A549 (cell line): Measurements from ENCODE around the gene STAMBP. TPM values are rescaled to one million over a fixed set of nuclear protein-coding genes. Genes with fewer than 3 reads are reported as not detected.

Experiments
- ATAC-seq, 2 experiments: fragments of 200-7000 bp in 1 of 2; fragments of >200 bp in 1 of 2; cut with Nextera tagmentation in 1 of 2; cut with Tn5 transposase in 1 of 2; 3 replicates each; pipeline versions ENCODE4 v1.8.0 to v1.9.1; 2018 to 2020; ENCODE audit warnings: mild to moderate bottlenecking in 1 of 2, moderate library complexity in 1 of 2
- CTCF ChIA-PET: fragments of 300-600 bp; sonication (Branson Sonifier 250); formaldehyde crosslinking; extraction: SDS; loops from one replicate; lab custom pipeline; 2021; ENCODE audit warnings: antibody characterized with exemption, inconsistent platforms; lab: Yijun Ruan, JAX
- POLR2A ChIA-PET: fragments of 350-600 bp; formaldehyde crosslinking; extraction: SDS; loops from one replicate; lab custom pipeline; 2021; ENCODE audit warnings: antibody characterized with exemption, inconsistent platforms; lab: Yijun Ruan, JAX
- DNase-seq, 2 experiments: peaks; one replicate each; pipeline versions ENCODE4 v3.0.0 to v3.0.0-alpha.2; 2011 to 2016; ENCODE audit warnings: low read depth in 1 of 2, low spot score in 1 of 2
- FAIRE-seq: peaks from 2 replicates; lab custom pipeline; 2011; peaks lifted over from hg19 to GRCh38; lab: Jason Lieb, UNC
- H3K27ac ChIP-seq, 2 experiments: fragments of >200 bp; sonication (Bioruptor Twin); formaldehyde crosslinking; 3 replicates each; pipeline ENCODE4 v1.5.1; 2016 to 2017
- H3K4me1 ChIP-seq: fragments of >200 bp; sonication (Bioruptor Twin); formaldehyde crosslinking; 3 replicates; pipeline ENCODE4 v1.6.1; 2016
- H3K4me2 ChIP-seq: fragments of >200 bp; sonication (Bioruptor Twin); formaldehyde crosslinking; 3 replicates; pipeline ENCODE4 v1.6.1; 2016
- H3K4me3 ChIP-seq: fragments of >200 bp; sonication (Bioruptor Twin); formaldehyde crosslinking; 3 replicates; pipeline ENCODE4 v1.5.1; 2016
- H3K9me3 ChIP-seq: fragments of >200 bp; sonication (Bioruptor Twin); formaldehyde crosslinking; 3 replicates; pipeline ENCODE4 v1.6.1; 2016
- BCL3 ChIP-seq: fragments of >200 bp; sonication (Bioruptor Twin); formaldehyde crosslinking; IDR thresholded peaks from 3 replicates; pipeline ENCODE4 v1.6.1; 2016
- CHD2 ChIP-seq: fragments of 150-350 bp; IDR thresholded peaks from 2 replicates; pipeline ENCODE4 v1.6.1; 2014; ENCODE audit warnings: low read length; ENCODE audit not compliant: partially characterized antibody
- CTCF ChIP-seq: fragments of >200 bp; sonication (Bioruptor Twin); formaldehyde crosslinking; IDR thresholded peaks from 3 replicates; pipeline ENCODE4 v1.5.1; 2016
- FOSL2 ChIP-seq, 2 experiments: fragments of 450-650 bp in 1 of 2; fragments of >200 bp in 1 of 2; sonication (Bioruptor Twin) in 1 of 2; formaldehyde crosslinking; IDR thresholded peaks; 2 replicates each; pipeline versions ENCODE4 v1.5.0 to v1.6.1; 2016 to 2020; ENCODE audit warnings: mild to moderate bottlenecking in 1 of 2, moderate library complexity in 1 of 2
- FOXS1 ChIP-seq: fragments of 250-450 bp; sonication (Bioruptor Pico); IDR thresholded peaks from 2 replicates; pipeline ENCODE4 v1.5.0; 2020; ENCODE audit warnings: mild to moderate bottlenecking, moderate library complexity
- GATA3 ChIP-seq: IDR thresholded peaks from 2 replicates; pipeline ENCODE4 v1.6.1; 2012; ENCODE audit warnings: borderline replicate concordance
- HDAC2 ChIP-seq: fragments of 200-600 bp; sonication (generic); IDR thresholded peaks from 2 replicates; pipeline ENCODE4 v1.6.1; 2016
- HEYL ChIP-seq: fragments of 250-450 bp; sonication (Bioruptor Pico); IDR thresholded peaks from 2 replicates; pipeline ENCODE4 v1.8.0; 2021; ENCODE audit warnings: mild to moderate bottlenecking, moderate library complexity
- HMGXB4 ChIP-seq: fragments of 250-450 bp; sonication (Bioruptor Pico); IDR thresholded peaks from 2 replicates; pipeline ENCODE4 v1.5.0; 2021; ENCODE audit warnings: mild to moderate bottlenecking, moderate library complexity, borderline replicate concordance
- HOXA7 ChIP-seq: fragments of 250-450 bp; sonication (Bioruptor Pico); IDR thresholded peaks from 2 replicates; pipeline ENCODE4 v1.5.0; 2020; ENCODE audit warnings: mild to moderate bottlenecking, moderate library complexity
- HOXB5 ChIP-seq: fragments of 250-450 bp; sonication (Bioruptor Pico); IDR thresholded peaks from 2 replicates; pipeline ENCODE4 v1.5.0; 2020; ENCODE audit warnings: mild to moderate bottlenecking, moderate library complexity
- JUN ChIP-seq, 2 experiments: fragments of >200 bp; sonication (Bioruptor Twin); formaldehyde crosslinking; IDR thresholded peaks; 2 replicates in 1 of 2; 3 replicates in 1 of 2; pipeline ENCODE4 v1.6.1; 2016 to 2017
- KDM5A ChIP-seq: fragments of 200-600 bp; sonication (generic); IDR thresholded peaks from 2 replicates; pipeline ENCODE4 v1.6.1; 2016; ENCODE audit warnings: antibody characterized with exemption, mild to moderate bottlenecking
- MAFK ChIP-seq: fragments of 450-650 bp; IDR thresholded peaks from 2 replicates; pipeline ENCODE4 v1.6.1; 2014; ENCODE audit not compliant: partially characterized antibody
- MAX ChIP-seq: IDR thresholded peaks from 2 replicates; pipeline ENCODE4 v1.6.1; 2012
- MAZ ChIP-seq: fragments of 150-350 bp; IDR thresholded peaks from 2 replicates; pipeline ENCODE4 v1.6.1; 2014; ENCODE audit warnings: antibody characterized with exemption, low read depth, low read length, borderline replicate concordance
- MYC ChIP-seq: IDR thresholded peaks from 2 replicates; pipeline ENCODE4 v1.6.1; 2012; ENCODE audit warnings: mild to moderate bottlenecking, inconsistent platforms, low read length, improper control_type of control experiment, borderline replicate concordance
- PHF8 ChIP-seq: fragments of 200-600 bp; sonication (generic); IDR thresholded peaks from 2 replicates; pipeline ENCODE4 v1.6.1; 2016; ENCODE audit warnings: low read depth, mild to moderate bottlenecking, antibody characterized with exemption, moderate library complexity, borderline replicate concordance
- POLR2A ChIP-seq: IDR thresholded peaks from 2 replicates; pipeline ENCODE4 v1.6.1; 2012; ENCODE audit warnings: mild to moderate bottlenecking, low read length
- RAD21 ChIP-seq, 2 experiments: fragments of >200 bp in 1 of 2; sonication (Bioruptor Twin) in 1 of 2; formaldehyde crosslinking in 1 of 2; IDR thresholded peaks in 1 of 2; conservative IDR thresholded peaks in 1 of 2; 2 replicates in 1 of 2; 3 replicates in 1 of 2; pipeline ENCODE4 v1.6.1; 2012 to 2018; ENCODE audit warnings: inconsistent platforms in 1 of 2
- RARB ChIP-seq: fragments of 250-450 bp; sonication (Bioruptor Pico); IDR thresholded peaks from 2 replicates; pipeline ENCODE4 v1.8.0; 2021; ENCODE audit warnings: mild to moderate bottlenecking, moderate library complexity
- RCOR1 ChIP-seq: fragments of 150-350 bp; IDR thresholded peaks from 2 replicates; pipeline ENCODE4 v1.6.1; 2014; ENCODE audit warnings: antibody characterized with exemption, low read length, low read depth
- ZC3H11A ChIP-seq: fragments of 450-650 bp; IDR thresholded peaks from 2 replicates; pipeline ENCODE4 v1.6.1; 2014; ENCODE audit warnings: antibody characterized with exemption, mild to moderate bottlenecking
- ZSCAN20 ChIP-seq: fragments of 250-450 bp; sonication (Bioruptor Pico); IDR thresholded peaks from 2 replicates; pipeline ENCODE4 v1.8.0; 2022; ENCODE audit warnings: mild to moderate bottlenecking, moderate library complexity
- WGBS: methylation state at CpG from one replicate; pipeline ENCODE4 v1.1.6; 2017; ENCODE audit errors: missing lambda C conversion rate; 5-methylcytosine and 5-hydroxymethylcytosine counted together
- polyA plus RNA-seq, 4 experiments: library from polyadenylated mRNA; depleted of rRNA in 3 of 4; stranded (reverse); fragments of >200 nt; fragmentation: RNase III in 1 of 4; extraction: RNeasy Plus Mini Kit Qiagen cat#74134 plus additional on column Dnase treatment in 1 of 4; gene quantifications; 2 replicates in 3 of 4; 3 replicates in 1 of 4; pipeline ENCODE4 v1.2.3, GENCODE V29; 2011 to 2017
- TF ChIP-seq, protein P1 (sequence below): fragments of 450-650 bp; IDR thresholded peaks from 2 replicates; pipeline ENCODE4 v1.6.1; 2014; ENCODE audit warnings: antibody characterized with exemption
- TF ChIP-seq, protein P2 (sequence below): IDR thresholded peaks from 2 replicates; pipeline ENCODE4 v1.6.1; 2012; ENCODE audit warnings: low read depth, borderline replicate concordance

The STAMBP gene
- polyA plus RNA-seq, 2 of the 4 experiments (the other 2 are of a cell fraction), result 44.4 to 96.3 TPM

- POLR2A ChIA-PET, result interaction anchor here (1.1 kb wide), 1 partner anchor 42 kb away, joined by 5 read pairs; the partner anchor contains the start of gene TPRKB
- Histone ChIP-seq H3K9me3 (no peaks in the 10 kb centered on the region), H3K4me2 (peak within 1 kb of the TSS; percentile 90), H3K4me1 (peaks cover 19% of the 10 kb centered on the region), H3K4me3 (peak within 1 kb of the TSS; percentile 94), H3K27ac (peak within 1 kb of the TSS; percentile 90)
- TF ChIP-seq RARB (no peak), MAX (peak; percentile 79), HEYL (CRISPR knock-in tag) (no peak), BCL3 (peak; percentile 88), RCOR1 (no peak), KDM5A (peak; percentile 45; the same call in 1 of the 2 replicates), GATA3 (no peak), MAZ (no peak), MYC (peak; percentile 75), CTCF (peak; percentile 91), ZSCAN20 (no peak), RAD21 (conservative IDR thresholded peaks at IDR 0.05 in 1 of 2, IDR thresholded peaks at IDR 0.05 in 1 of 2) (peak; percentile 43 to 49; a peak in 4 of 5 replicates), FOSL2 (IDR thresholded peaks at IDR 0.05) (no peak), FOSL2 (CRISPR knock-in tag; IDR thresholded peaks at IDR 0.05) (no peak), ZC3H11A (0 out of 2 replicates have a peak, but pooled peaks have one; percentile 1), POLR2A (peak; percentile 95), JUN (IDR thresholded peaks at IDR 0.05) (peak in 1 of 2 experiments; percentile 87; a peak in 3 of 5 replicates), CHD2 (no peak), HDAC2 (no peak), PHF8 (peak; percentile 84), HOXB5 (CRISPR knock-in tag) (no peak), FOXS1 (no peak)
- TF ChIP-seq, protein P1, sequence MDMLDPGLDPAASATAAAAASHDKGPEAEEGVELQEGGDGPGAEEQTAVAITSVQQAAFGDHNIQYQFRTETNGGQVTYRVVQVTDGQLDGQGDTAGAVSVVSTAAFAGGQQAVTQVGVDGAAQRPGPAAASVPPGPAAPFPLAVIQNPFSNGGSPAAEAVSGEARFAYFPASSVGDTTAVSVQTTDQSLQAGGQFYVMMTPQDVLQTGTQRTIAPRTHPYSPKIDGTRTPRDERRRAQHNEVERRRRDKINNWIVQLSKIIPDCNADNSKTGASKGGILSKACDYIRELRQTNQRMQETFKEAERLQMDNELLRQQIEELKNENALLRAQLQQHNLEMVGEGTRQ, result no peak
- ATAC-seq (peak; percentile 96 to 97), FAIRE-seq (peak; percentile 56), DNase-seq (peak; percentile 95)
- CTCF ChIA-PET, result interaction anchor here (0.6 to 0.8 kb wide), 4 partner anchors 10 to 237 kb away, joined by 3 read pairs; no protein-coding TSS in a partner anchor
- 3% methylated on average over 28 of the region's 40 CpGs for WGBS
These were observed 49.1 kb upstream of the STAMBP start, which contains the start of gene DUSP11 for GRCh38 chr2:73779467-73780236. DUSP11 (minus strand) TSS chr2:73780103; CDS start chr2:73779974, 129 bp downstream.

DNA sequence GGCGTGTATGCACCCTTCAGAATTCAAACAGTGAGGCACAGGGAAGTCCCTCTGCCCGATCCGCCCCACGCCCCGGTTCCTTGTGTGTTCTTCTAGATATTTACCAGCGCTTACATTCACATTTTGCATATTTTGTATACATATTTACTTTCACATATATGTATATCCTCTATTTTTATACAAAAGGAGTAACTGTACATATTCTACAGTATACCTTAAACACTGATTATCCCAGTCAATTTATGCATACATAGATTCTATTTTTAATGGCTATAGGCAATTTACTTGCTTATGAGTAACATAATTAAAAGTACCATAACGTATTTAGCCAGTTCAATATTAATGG lies 48.6 kb upstream of the STAMBP start:
- FAIRE-seq (no peak), DNase-seq (no peak), ATAC-seq (peak; percentile 32 to 43; a peak in 4 of 6 replicates)
- POLR2A ChIA-PET, result interaction anchor here (1.1 to 1.3 kb wide), 2 partner anchors 43 kb away, joined by 3 to 5 read pairs; partner anchors contain the start of gene TPRKB
- CTCF ChIA-PET, result interaction anchor here (0.6 to 1.6 kb wide), 5 partner anchors 43 to 421 kb away, joined by 3 to 4 read pairs (median 4); partner anchors contain the start of gene TPRKB
- Histone ChIP-seq H3K4me2 (peak overlapping the region; percentile 90), H3K9me3 (no peaks in the 10 kb centered on the region), H3K27ac (peak overlapping the region; percentile 90; a peak in 3 of 6 replicates), H3K4me1 (peaks cover 19% of the 10 kb centered on the region), H3K4me3 (peak overlapping the region; percentile 94)
- TF ChIP-seq HOXB5 (CRISPR knock-in tag), result no peak
- TF ChIP-seq BCL3, result no peak; the same call in 2 of the 3 replicates
- TF ChIP-seq, protein P2, sequence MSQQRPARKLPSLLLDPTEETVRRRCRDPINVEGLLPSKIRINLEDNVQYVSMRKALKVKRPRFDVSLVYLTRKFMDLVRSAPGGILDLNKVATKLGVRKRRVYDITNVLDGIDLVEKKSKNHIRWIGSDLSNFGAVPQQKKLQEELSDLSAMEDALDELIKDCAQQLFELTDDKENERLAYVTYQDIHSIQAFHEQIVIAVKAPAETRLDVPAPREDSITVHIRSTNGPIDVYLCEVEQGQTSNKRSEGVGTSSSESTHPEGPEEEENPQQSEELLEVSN, result no peak
- TF ChIP-seq HDAC2, result no peak
- TF ChIP-seq MAFK, result no peak
- TF ChIP-seq HMGXB4 (CRISPR knock-in tag), result no peak
- no peak for TF ChIP-seq HOXA7 (CRISPR knock-in tag)
- TF ChIP-seq MAX, result no peak
- TF ChIP-seq JUN (IDR thresholded peaks at IDR 0.05), result no peak
- no peak for TF ChIP-seq FOSL2 (IDR thresholded peaks at IDR 0.05)
- no peak for TF ChIP-seq FOSL2 (CRISPR knock-in tag; IDR thresholded peaks at IDR 0.05)
- no peak for TF ChIP-seq POLR2A
- under 1% methylated on average over 7 of the region's 7 CpGs for WGBS
